Measurements from ENCODE around the gene PCSK4. TPM values are rescaled to one million over a fixed set of nuclear protein-coding genes. Genes with fewer than 3 reads are reported as not detected.
A peak's percentile ranks its signal among the peaks of the same experiment; 100 is the strongest.
"Not testable (repeated sequence)": the region's sequence is repeated elsewhere in the genome, so short reads cannot be mapped to it uniquely, and the experiment has no call there.

Gene PCSK4
- total RNA-seq, 1 experiment from 2014 or later, result 18.6 TPM

GRCh38 chr19:1481224-1481892 is 8.8 kb downstream of the PCSK4 start:
- intact Hi-C loops (cut with micrococcal nuclease; ENCODE audit: unreplicated experiment), result no loop called here
- Histone ChIP-seq H3F3A (ENCODE audit: insufficient read depth, low read depth) (peaks cover 12% of the 10 kb centered on the region; the same call in 1 of the 2 replicates), H2AFZ (no peak overlapping the region), H3K4me3 (no peak overlapping the region), H3K27me3 (ENCODE audit: insufficient read depth, low read depth) (no peaks in the 10 kb centered on the region), H3K27ac (no peak overlapping the region), H3K9me2 (ENCODE audit: insufficient read depth) (no peaks in the 10 kb centered on the region), H3K36me3 (ENCODE audit: low read depth) (no peaks in the 10 kb centered on the region), H3K4me1 (replicated peaks; ENCODE audit: insufficient read depth) (0 out of 2 replicates have a peak, but pooled peaks cover 9% of the 10 kb centered on the region), H3K4me2 (no peak overlapping the region), H3K79me2 (ENCODE audit: low read depth) (peaks cover 16% of the 10 kb centered on the region; the same call in 1 of the 2 replicates), H4K20me1 (ENCODE audit: insufficient read depth) (peaks cover 7% of the 10 kb centered on the region; the same call in 1 of the 2 replicates), H3K9me3 (ENCODE audit: insufficient read depth, low read depth) (no peaks in the 10 kb centered on the region)
- TF ChIP-seq EZH2 (IDR thresholded peaks at IDR 0.05; ENCODE audit: low read depth), result no peak
- no peak for TF ChIP-seq CTCF (conservative IDR thresholded peaks at IDR 0.05)
- POLR2A ChIA-PET (ENCODE audit: unreplicated experiment), result no interaction called here
- DNase-seq, result no peak
- no TSS peak for BruUV-seq (replicated peaks)
- CTCF ChIA-PET, result no interaction called here

GRCh38 chr19:1478934-1479707 is 11.0 kb downstream of the PCSK4 start, which contains the start of gene C19orf25:
C19orf25 (minus strand) TSS chr19:1479215; CDS start chr19:1478903, 312 bp downstream.
- Histone ChIP-seq H3F3A (ENCODE audit: insufficient read depth, low read depth) (peaks cover 5% of the 10 kb centered on the region; the same call in 1 of the 2 replicates), H3K9me2 (ENCODE audit: insufficient read depth) (no peaks in the 10 kb centered on the region), H2AFZ (peak within 1 kb of the TSS; percentile 73), H3K36me3 (ENCODE audit: low read depth) (no peaks in the 10 kb centered on the region), H3K27ac (no peak within 1 kb of the TSS), H4K20me1 (ENCODE audit: insufficient read depth) (peaks cover 8% of the 10 kb centered on the region; the same call in 1 of the 2 replicates), H3K4me1 (replicated peaks; ENCODE audit: insufficient read depth) (0 out of 2 replicates have a peak, but pooled peaks cover 9% of the 10 kb centered on the region), H3K79me2 (ENCODE audit: low read depth) (peaks cover 16% of the 10 kb centered on the region; the same call in 1 of the 2 replicates), H3K27me3 (ENCODE audit: insufficient read depth, low read depth) (no peaks in the 10 kb centered on the region), H3K4me3 (peak within 1 kb of the TSS; percentile 78), H3K4me2 (peak within 1 kb of the TSS; percentile 74), H3K9me3 (ENCODE audit: insufficient read depth, low read depth) (no peaks in the 10 kb centered on the region)
- CTCF ChIA-PET, result interaction anchor here (0.6 kb wide), 1 partner anchor 271 kb away, joined by 7 read pairs; no protein-coding TSS in a partner anchor
- peak; percentile 77 to 88 for DNase-seq
- BruUV-seq (replicated peaks), result no TSS peak
- POLR2A ChIA-PET (ENCODE audit: unreplicated experiment), result no interaction called here
- TF ChIP-seq CTCF (conservative IDR thresholded peaks at IDR 0.05), result no peak
- TF ChIP-seq EZH2 (IDR thresholded peaks at IDR 0.05; ENCODE audit: low read depth), result no peak
- intact Hi-C loops (cut with micrococcal nuclease; ENCODE audit: unreplicated experiment), result no loop called here

- H4K20me1 ChIP-seq (ENCODE audit: insufficient read depth); H3K9me2 ChIP-seq (ENCODE audit: insufficient read depth); H3F3A ChIP-seq (ENCODE audit: insufficient read depth, low read depth); H3K27ac ChIP-seq; H3K9me3 ChIP-seq (ENCODE audit: insufficient read depth, low read depth); CTCF ChIA-PET; H3K36me3 ChIP-seq (ENCODE audit: low read depth); H3K4me1 ChIP-seq (replicated peaks; ENCODE audit: insufficient read depth); POLR2A ChIA-PET (ENCODE audit: unreplicated experiment); H3K4me2 ChIP-seq; H3K4me3 ChIP-seq; H3K27me3 ChIP-seq (ENCODE audit: insufficient read depth, low read depth); H2AFZ ChIP-seq; BruUV-seq (replicated peaks); intact Hi-C loops (cut with micrococcal nuclease; ENCODE audit: unreplicated experiment); DNase-seq: not testable (repeated sequence)
- H3K79me2 ChIP-seq (ENCODE audit: low read depth), result peaks cover 16% of the 10 kb centered on the region; the same call in 1 of the 2 replicates
Observed at GRCh38 chr19:1477056-1477455, 13.1 kb downstream of the PCSK4 start.
